MM.1S (cell line): ENCODE data around the gene CEP72.

ENCODE experiments used
- DNase-seq: peaks from one replicate; pipeline ENCODE4 v3.0.0-alpha.2; 2015
- H2AFZ ChIP-seq: fragments of 300-600 bp; sonication (generic); 2 replicates; pipeline ENCODE4 v1.6.0; 2016; ENCODE audit warnings: antibody characterized with exemption, low read length
- H3F3A ChIP-seq: fragments of 300-600 bp; sonication (generic); 2 replicates; pipeline ENCODE4 v1.6.1; 2016; ENCODE audit warnings: mild to moderate bottlenecking, antibody characterized with exemption, low read length, moderate library complexity, mixed read lengths; ENCODE audit not compliant: insufficient read depth
- H3K27ac ChIP-seq: fragments of 300-600 bp; sonication (generic); 2 replicates; pipeline ENCODE4 v1.5.1; 2016; ENCODE audit warnings: mild to moderate bottlenecking, low read length
- H3K27me3 ChIP-seq: fragments of 300-600 bp; sonication (generic); replicated peaks from 2 replicates; pipeline ENCODE4 v1.6.0; 2016; ENCODE audit warnings: low read length; ENCODE audit not compliant: insufficient read depth
- H3K36me3 ChIP-seq: fragments of 300-600 bp; sonication (generic); replicated peaks from 2 replicates; pipeline ENCODE4 v1.6.1; 2016; ENCODE audit warnings: mild to moderate bottlenecking, low read length, mixed read lengths; ENCODE audit not compliant: insufficient read depth
- H3K4me1 ChIP-seq: fragments of 300-600 bp; sonication (generic); 2 replicates; pipeline ENCODE4 v1.6.1; 2016; ENCODE audit warnings: low read length, mixed read lengths
- H3K4me2 ChIP-seq: fragments of 300-600 bp; sonication (generic); 2 replicates; pipeline ENCODE4 v1.6.0; 2016; ENCODE audit warnings: low read depth, low read length
- H3K4me3 ChIP-seq: fragments of 300-600 bp; sonication (generic); 2 replicates; pipeline ENCODE4 v1.5.1; 2016; ENCODE audit warnings: low read length, mixed read lengths
- H3K79me2 ChIP-seq: fragments of 300-600 bp; sonication (generic); 2 replicates; pipeline ENCODE4 v1.6.1; 2016; ENCODE audit warnings: mixed run types, low read length, mixed read lengths
- H3K9ac ChIP-seq: fragments of 300-600 bp; sonication (generic); 2 replicates; pipeline ENCODE4 v1.6.1; 2016; ENCODE audit warnings: low read length, mixed read lengths
- H3K9me2 ChIP-seq: fragments of 300-600 bp; sonication (generic); replicated peaks from 2 replicates; pipeline ENCODE4 v1.6.1; 2016; ENCODE audit warnings: mild to moderate bottlenecking, low read length, mixed read lengths; ENCODE audit not compliant: insufficient read depth
- H3K9me3 ChIP-seq: fragments of 300-600 bp; sonication (generic); replicated peaks from 2 replicates; pipeline ENCODE4 v1.6.1; 2016; ENCODE audit warnings: mild to moderate bottlenecking, low read length, mixed read lengths; ENCODE audit not compliant: insufficient read depth
- H4K20me1 ChIP-seq: fragments of 300-600 bp; sonication (generic); 2 replicates; pipeline ENCODE4 v1.6.1; 2016; ENCODE audit warnings: mild to moderate bottlenecking, low read length, moderate library complexity, mixed read lengths; ENCODE audit not compliant: insufficient read depth
- EZH2 ChIP-seq: fragments of 300-600 bp; sonication (generic); optimal IDR thresholded peaks from 2 replicates; pipeline ENCODE3; 2017; ENCODE audit warnings: low read depth, mild to moderate bottlenecking, antibody characterized with exemption, low read length, mixed read lengths
- EZH2phosphoT487 ChIP-seq: fragments of 300-600 bp; sonication (generic); IDR thresholded peaks from 2 replicates; pipeline ENCODE4 v1.6.1; 2018; ENCODE audit warnings: antibody characterized with exemption, low read length
- TF ChIP-seq, protein P1 (sequence below): fragments of 300-600 bp; sonication (generic); IDR thresholded peaks from 2 replicates; pipeline ENCODE4 v1.5.1; 2016; ENCODE audit warnings: antibody characterized with exemption, low read length, mixed read lengths

Gene CEP72

DNA sequence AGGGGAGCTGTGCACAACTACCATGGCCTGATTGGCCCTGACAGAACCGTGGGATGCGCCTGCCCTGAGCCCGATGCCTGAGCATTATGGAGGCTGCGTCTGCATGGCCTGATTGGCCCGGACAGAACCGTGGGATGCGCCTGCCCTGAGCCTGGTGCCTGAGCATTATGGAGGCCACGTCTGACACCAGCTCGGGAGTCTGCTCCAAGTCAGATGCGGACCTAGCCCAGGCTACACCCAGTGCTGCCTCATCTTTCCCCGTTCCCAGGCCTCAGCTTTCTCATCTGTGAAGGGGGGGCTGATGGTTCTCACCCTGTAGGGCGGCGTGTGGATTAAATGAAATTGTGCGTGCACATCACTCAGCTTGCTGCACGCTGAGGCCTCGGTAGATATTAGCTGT is 7.3 kb downstream of the CEP72 start:
- no peak for TF ChIP-seq EZH2
- TF ChIP-seq, protein P1, sequence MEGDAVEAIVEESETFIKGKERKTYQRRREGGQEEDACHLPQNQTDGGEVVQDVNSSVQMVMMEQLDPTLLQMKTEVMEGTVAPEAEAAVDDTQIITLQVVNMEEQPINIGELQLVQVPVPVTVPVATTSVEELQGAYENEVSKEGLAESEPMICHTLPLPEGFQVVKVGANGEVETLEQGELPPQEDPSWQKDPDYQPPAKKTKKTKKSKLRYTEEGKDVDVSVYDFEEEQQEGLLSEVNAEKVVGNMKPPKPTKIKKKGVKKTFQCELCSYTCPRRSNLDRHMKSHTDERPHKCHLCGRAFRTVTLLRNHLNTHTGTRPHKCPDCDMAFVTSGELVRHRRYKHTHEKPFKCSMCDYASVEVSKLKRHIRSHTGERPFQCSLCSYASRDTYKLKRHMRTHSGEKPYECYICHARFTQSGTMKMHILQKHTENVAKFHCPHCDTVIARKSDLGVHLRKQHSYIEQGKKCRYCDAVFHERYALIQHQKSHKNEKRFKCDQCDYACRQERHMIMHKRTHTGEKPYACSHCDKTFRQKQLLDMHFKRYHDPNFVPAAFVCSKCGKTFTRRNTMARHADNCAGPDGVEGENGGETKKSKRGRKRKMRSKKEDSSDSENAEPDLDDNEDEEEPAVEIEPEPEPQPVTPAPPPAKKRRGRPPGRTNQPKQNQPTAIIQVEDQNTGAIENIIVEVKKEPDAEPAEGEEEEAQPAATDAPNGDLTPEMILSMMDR = no peak
- TF ChIP-seq EZH2phosphoT487 = no peak
- H3K27ac ChIP-seq = no peak overlapping the region
- no peaks in the 10 kb centered on the region for H3K9me2 ChIP-seq
- no peaks in the 10 kb centered on the region for H3K27me3 ChIP-seq
- no peaks in the 10 kb centered on the region for H4K20me1 ChIP-seq
- H3K4me1 ChIP-seq = no peaks in the 10 kb centered on the region
- no peak overlapping the region for H3K4me2 ChIP-seq
- H3F3A ChIP-seq = no peaks in the 10 kb centered on the region
- H3K4me3 ChIP-seq = no peak overlapping the region
- DNase-seq = no peak
- no peak overlapping the region for H2AFZ ChIP-seq
- no peaks in the 10 kb centered on the region for H3K9me3 ChIP-seq
- H3K9ac ChIP-seq = no peak overlapping the region
- peaks cover 41% of the 10 kb centered on the region for H3K79me2 ChIP-seq
- H3K36me3 ChIP-seq = peaks cover 9% of the 10 kb centered on the region

- Histone ChIP-seq H3K9ac (no peak overlapping the region), H3K79me2 (peaks cover 34% of the 10 kb centered on the region), H3F3A (no peaks in the 10 kb centered on the region), H2AFZ (no peak overlapping the region), H4K20me1 (no peaks in the 10 kb centered on the region), H3K36me3 (peaks cover 9% of the 10 kb centered on the region), H3K4me3 (no peak overlapping the region), H3K9me3 (no peaks in the 10 kb centered on the region), H3K4me2 (no peak overlapping the region), H3K9me2 (no peaks in the 10 kb centered on the region), H3K27ac (no peak overlapping the region), H3K4me1 (no peaks in the 10 kb centered on the region), H3K27me3 (no peaks in the 10 kb centered on the region)
- no peak for TF ChIP-seq EZH2phosphoT487
- TF ChIP-seq EZH2 = no peak
- TF ChIP-seq, protein P1 = no peak
- DNase-seq = no peak
Measured at GRCh38 chr5:620152-620551, 8.0 kb downstream of the CEP72 start.

- no peaks in the 10 kb centered on the region for H3K9me2 ChIP-seq
Measured at GRCh38 chr5:620586-621180, 8.5 kb downstream of the CEP72 start.

More at GRCh38 chr5:620586-621180, 8.5 kb downstream of the CEP72 start:
- Histone ChIP-seq H3K27ac (no peak overlapping the region), H3K79me2 (peaks cover 28% of the 10 kb centered on the region), H3K27me3 (no peaks in the 10 kb centered on the region), H3K4me3 (no peak overlapping the region), H3F3A (no peaks in the 10 kb centered on the region), H3K4me2 (no peak overlapping the region), H3K9ac (no peak overlapping the region), H3K36me3 (peaks cover 9% of the 10 kb centered on the region), H2AFZ (no peak overlapping the region), H3K9me3 (no peaks in the 10 kb centered on the region), H3K4me1 (no peaks in the 10 kb centered on the region), H4K20me1 (no peaks in the 10 kb centered on the region)
- TF ChIP-seq EZH2 (no peak), EZH2phosphoT487 (no peak)
- TF ChIP-seq, protein P1 = no peak
- no peak for DNase-seq
